ENCODE measurements around the gene ATL2.
"Not testable (repeated sequence)": the region's sequence is repeated elsewhere in the genome, so short reads cannot be mapped to it uniquely, and the experiment has no call there.

The ATL2 gene

GRCh38 chr2:38360177-38360576 is 16.9 kb downstream of the ATL2 start:
- H3K27me3 ChIP-seq (ENCODE audit: control insufficient read depth, insufficient read depth, low read length), result no peaks in the 10 kb centered on the region
- H3K9me3 ChIP-seq (ENCODE audit: control insufficient read depth, insufficient read depth, low read length), result no peaks in the 10 kb centered on the region
- H3K9ac ChIP-seq (ENCODE audit: low read depth, low read length), result no peak overlapping the region
- H3K36me3 ChIP-seq (ENCODE audit: control insufficient read depth, insufficient read depth, low read length), result no peaks in the 10 kb centered on the region
- no peaks in the 10 kb centered on the region for H3K4me1 ChIP-seq (ENCODE audit: control insufficient read depth, insufficient read depth, low read length)
- no peak overlapping the region for H3K4me3 ChIP-seq (ENCODE audit: low read depth, low read length)

DNA sequence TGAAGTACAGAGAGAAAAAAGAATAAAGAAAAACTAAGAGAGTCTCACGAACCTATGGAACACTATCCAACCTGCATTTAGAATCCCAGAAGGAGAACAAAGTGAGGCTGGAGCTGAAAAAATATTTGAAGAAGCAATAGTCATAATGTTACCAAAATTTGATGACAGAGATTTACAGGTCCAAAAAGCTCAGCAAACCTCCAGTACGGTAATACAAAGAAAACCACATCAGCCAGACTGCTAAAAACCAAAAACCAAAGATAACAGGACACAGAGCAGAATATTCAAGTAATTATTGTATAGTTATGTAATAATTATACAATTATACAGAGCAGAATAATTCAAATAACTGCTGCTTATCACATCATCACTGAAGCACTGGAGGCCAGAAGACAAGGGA is 23.7 kb downstream of the ATL2 start:
- Histone ChIP-seq H3K9ac (ENCODE audit: low read depth, low read length) (no peak overlapping the region), H3K4me1 (ENCODE audit: control insufficient read depth, insufficient read depth, low read length) (no peaks in the 10 kb centered on the region), H3K4me3 (ENCODE audit: low read depth, low read length) (no peak overlapping the region), H3K27me3 (ENCODE audit: control insufficient read depth, insufficient read depth, low read length) (no peaks in the 10 kb centered on the region), H3K36me3 (ENCODE audit: control insufficient read depth, insufficient read depth, low read length) (no peaks in the 10 kb centered on the region), H3K9me3 (ENCODE audit: control insufficient read depth, insufficient read depth, low read length) (no peaks in the 10 kb centered on the region)

DNA sequence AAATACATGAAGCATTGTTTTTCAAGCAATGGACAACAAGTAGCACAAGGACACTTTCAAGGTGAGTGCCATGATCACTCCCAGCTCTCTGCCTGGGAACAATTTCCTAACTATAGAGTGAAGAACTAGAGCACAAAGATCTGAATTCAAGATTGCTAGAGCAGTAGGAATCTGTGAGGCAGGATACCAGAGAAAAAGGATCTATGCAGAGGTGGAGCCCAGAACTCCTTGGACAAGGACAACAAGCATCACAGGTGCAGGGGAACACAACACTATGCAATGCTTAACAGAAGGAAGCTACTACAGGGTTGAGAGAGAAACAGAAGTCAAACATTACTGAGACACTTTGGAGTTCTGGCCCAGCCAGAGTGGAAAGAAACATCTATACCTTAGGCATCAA is 24.7 kb downstream of the ATL2 start:
- Histone ChIP-seq H3K27me3 (ENCODE audit: control insufficient read depth, insufficient read depth, low read length) (no peaks in the 10 kb centered on the region), H3K36me3 (ENCODE audit: control insufficient read depth, insufficient read depth, low read length) (no peaks in the 10 kb centered on the region), H3K4me1 (ENCODE audit: control insufficient read depth, insufficient read depth, low read length) (no peaks in the 10 kb centered on the region)

GRCh38 chr2:38345323-38346038 is 31.6 kb downstream of the ATL2 start:
- H3K36me3 ChIP-seq (ENCODE audit: control insufficient read depth, insufficient read depth, low read length), result peaks cover 9% of the 10 kb centered on the region

More for the DNA sequence above, 24.7 kb downstream of the ATL2 start:
- Histone ChIP-seq H3K4me3 (ENCODE audit: low read depth, low read length) (no peak overlapping the region), H3K9ac (ENCODE audit: low read depth, low read length) (no peak overlapping the region), H3K9me3 (ENCODE audit: control insufficient read depth, insufficient read depth, low read length) (no peaks in the 10 kb centered on the region)

DNA sequence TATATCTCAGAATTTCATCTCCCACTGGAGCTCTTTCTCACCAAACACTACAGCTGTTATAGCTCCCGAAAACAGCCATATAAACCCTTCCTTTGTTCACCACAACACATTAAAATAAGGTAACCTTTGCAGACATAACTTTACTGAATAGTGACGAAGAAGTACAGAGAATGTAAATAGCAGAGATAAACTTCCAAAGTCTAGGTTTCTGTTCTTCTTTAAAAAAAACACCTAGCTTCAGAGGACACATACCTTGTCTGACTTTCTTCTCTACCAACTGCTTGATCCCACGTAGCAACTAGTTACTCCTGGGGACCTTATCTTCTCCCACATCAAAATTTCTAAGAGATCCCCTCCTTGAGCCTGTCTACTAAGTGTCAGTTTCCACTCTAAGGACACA is 32.3 kb downstream of the ATL2 start:
- Histone ChIP-seq H3K9me3 (ENCODE audit: control insufficient read depth, insufficient read depth, low read length) (no peaks in the 10 kb centered on the region), H3K9ac (ENCODE audit: low read depth, low read length) (no peak overlapping the region), H3K36me3 (ENCODE audit: control insufficient read depth, insufficient read depth, low read length) (peaks cover 9% of the 10 kb centered on the region), H3K4me3 (ENCODE audit: low read depth, low read length) (no peak overlapping the region), H3K27me3 (ENCODE audit: control insufficient read depth, insufficient read depth, low read length) (no peaks in the 10 kb centered on the region), H3K4me1 (ENCODE audit: control insufficient read depth, insufficient read depth, low read length) (no peaks in the 10 kb centered on the region)

More at GRCh38 chr2:38345323-38346038, 31.6 kb downstream of the ATL2 start:
- H3K9me3 ChIP-seq (ENCODE audit: control insufficient read depth, insufficient read depth, low read length), result no peaks in the 10 kb centered on the region
- no peak overlapping the region for H3K4me3 ChIP-seq (ENCODE audit: low read depth, low read length)
- H3K4me1 ChIP-seq (ENCODE audit: control insufficient read depth, insufficient read depth, low read length), result no peaks in the 10 kb centered on the region
- no peak overlapping the region for H3K9ac ChIP-seq (ENCODE audit: low read depth, low read length)
- no peaks in the 10 kb centered on the region for H3K27me3 ChIP-seq (ENCODE audit: control insufficient read depth, insufficient read depth, low read length)

- no peaks in the 10 kb centered on the region for H3K9me3 ChIP-seq (ENCODE audit: control insufficient read depth, insufficient read depth, low read length)
- H3K4me3 ChIP-seq (ENCODE audit: low read depth, low read length), result no peak overlapping the region
- no peaks in the 10 kb centered on the region for H3K27me3 ChIP-seq (ENCODE audit: control insufficient read depth, insufficient read depth, low read length)
- peaks cover 13% of the 10 kb centered on the region for H3K36me3 ChIP-seq (ENCODE audit: control insufficient read depth, insufficient read depth, low read length)
- no peak overlapping the region for H3K9ac ChIP-seq (ENCODE audit: low read depth, low read length)
- no peaks in the 10 kb centered on the region for H3K4me1 ChIP-seq (ENCODE audit: control insufficient read depth, insufficient read depth, low read length)
These were observed 33.9 kb downstream of the ATL2 start for GRCh38 chr2:38343212-38343611.

DNA sequence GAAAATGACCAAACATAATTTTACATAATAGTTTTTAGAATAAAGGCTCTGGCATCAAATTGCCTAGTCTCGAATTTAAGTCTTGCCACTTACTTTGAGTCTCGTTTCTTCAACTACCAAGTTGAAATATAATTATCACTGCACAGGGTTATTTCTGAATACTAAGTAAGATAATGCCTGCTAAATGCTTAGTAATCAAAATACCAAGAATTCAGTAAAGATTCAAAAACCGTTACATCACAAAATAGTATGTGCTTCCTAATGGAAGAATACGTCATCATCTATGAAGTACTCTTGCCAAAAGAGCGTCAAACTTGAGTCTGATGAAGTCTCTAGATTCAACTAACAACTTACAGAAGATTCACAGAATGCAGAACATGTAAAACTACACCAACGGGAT is 40.5 kb downstream of the ATL2 start:
- peaks cover 5% of the 10 kb centered on the region for H3K36me3 ChIP-seq (ENCODE audit: control insufficient read depth, insufficient read depth, low read length)
- no peak overlapping the region for H3K4me3 ChIP-seq (ENCODE audit: low read depth, low read length)
- no peaks in the 10 kb centered on the region for H3K4me1 ChIP-seq (ENCODE audit: control insufficient read depth, insufficient read depth, low read length)
- H3K9me3 ChIP-seq (ENCODE audit: control insufficient read depth, insufficient read depth, low read length), result no peaks in the 10 kb centered on the region
- no peak overlapping the region for H3K9ac ChIP-seq (ENCODE audit: low read depth, low read length)
- no peaks in the 10 kb centered on the region for H3K27me3 ChIP-seq (ENCODE audit: control insufficient read depth, insufficient read depth, low read length)

- no peaks in the 10 kb centered on the region for H3K36me3 ChIP-seq (ENCODE audit: control insufficient read depth, insufficient read depth, low read length)
- no peaks in the 10 kb centered on the region for H3K4me1 ChIP-seq (ENCODE audit: control insufficient read depth, insufficient read depth, low read length)
- no peaks in the 10 kb centered on the region for H3K9me3 ChIP-seq (ENCODE audit: control insufficient read depth, insufficient read depth, low read length)
- H3K4me3 ChIP-seq (ENCODE audit: low read depth, low read length), result no peak overlapping the region
- no peaks in the 10 kb centered on the region for H3K27me3 ChIP-seq (ENCODE audit: control insufficient read depth, insufficient read depth, low read length)
- no peak overlapping the region for H3K9ac ChIP-seq (ENCODE audit: low read depth, low read length)
These were observed 46.3 kb downstream of the ATL2 start for GRCh38 chr2:38330754-38331153.

DNA sequence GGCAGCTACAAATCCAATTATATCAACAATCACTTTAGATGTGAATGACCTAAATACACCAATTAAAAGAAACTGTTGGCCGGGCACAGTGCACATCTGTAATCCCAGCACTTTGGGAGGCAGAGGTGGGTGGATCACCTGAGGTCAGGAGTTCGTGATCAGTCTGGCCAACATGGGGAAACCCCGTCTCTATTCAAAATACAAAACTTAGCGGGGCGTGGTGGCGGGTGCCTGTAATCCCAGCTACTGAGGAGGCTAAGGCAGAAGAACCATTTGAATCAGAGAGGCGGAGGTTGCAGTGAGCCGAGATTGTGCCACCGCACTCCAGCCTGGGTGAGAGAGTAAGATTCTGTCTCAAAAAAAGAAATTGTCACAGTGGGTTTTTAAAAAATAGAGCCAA is 49.5 kb downstream of the ATL2 start:
- Histone ChIP-seq H3K27me3 (ENCODE audit: control insufficient read depth, insufficient read depth, low read length) (no peaks in the 10 kb centered on the region), H3K9ac (ENCODE audit: low read depth, low read length) (no peak overlapping the region), H3K36me3 (ENCODE audit: control insufficient read depth, insufficient read depth, low read length) (no peaks in the 10 kb centered on the region), H3K4me1 (ENCODE audit: control insufficient read depth, insufficient read depth, low read length) (no peaks in the 10 kb centered on the region), H3K4me3 (ENCODE audit: low read depth, low read length) (no peak overlapping the region), H3K9me3 (ENCODE audit: control insufficient read depth, insufficient read depth, low read length) (no peaks in the 10 kb centered on the region)

- Histone ChIP-seq H3K4me3 (ENCODE audit: low read depth, low read length) (no peak overlapping the region), H3K4me1 (ENCODE audit: control insufficient read depth, insufficient read depth, low read length) (no peaks in the 10 kb centered on the region), H3K27me3 (ENCODE audit: control insufficient read depth, insufficient read depth, low read length) (no peaks in the 10 kb centered on the region), H3K9me3 (ENCODE audit: control insufficient read depth, insufficient read depth, low read length) (no peaks in the 10 kb centered on the region), H3K36me3 (ENCODE audit: control insufficient read depth, insufficient read depth, low read length) (no peaks in the 10 kb centered on the region), H3K9ac (ENCODE audit: low read depth, low read length) (no peak overlapping the region)
These were observed 53.5 kb downstream of the ATL2 start for GRCh38 chr2:38323623-38324022.

DNA sequence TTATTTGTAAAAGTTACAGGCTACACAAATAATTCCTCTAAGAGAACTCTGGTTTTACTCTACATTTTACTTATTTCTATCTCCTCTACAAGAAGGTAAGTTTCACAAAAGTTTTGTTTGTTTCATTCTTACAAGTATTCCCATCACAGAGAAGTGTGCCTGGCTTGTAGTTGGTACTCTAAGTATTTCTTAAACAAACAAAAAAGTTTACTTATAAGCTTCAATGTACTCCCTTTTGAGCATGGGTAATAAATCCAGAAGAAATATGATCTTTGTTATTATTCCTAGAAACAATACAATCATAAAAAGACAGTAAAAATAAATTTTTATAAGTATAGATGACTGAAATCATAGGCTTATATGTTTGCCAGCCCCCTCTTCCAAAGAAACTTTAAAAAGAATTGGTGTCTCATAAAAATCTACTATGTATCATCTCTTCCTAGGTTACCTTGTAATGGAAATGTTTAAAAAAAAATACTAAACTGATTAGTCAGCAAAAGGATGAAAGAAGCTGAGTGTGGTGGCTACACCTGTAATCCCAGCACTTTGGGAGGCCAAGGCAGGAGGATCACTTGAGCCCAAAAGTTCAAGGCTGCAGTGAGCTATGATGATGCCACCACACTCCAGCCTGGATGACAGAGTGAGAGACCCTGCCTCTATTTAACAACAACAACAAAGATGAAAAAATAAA is 54.7 kb downstream of the ATL2 start:
- H3K9ac ChIP-seq (ENCODE audit: low read depth, low read length), result no peak overlapping the region
- H3K4me3 ChIP-seq (ENCODE audit: low read depth, low read length), result no peak overlapping the region
- no peaks in the 10 kb centered on the region for H3K36me3 ChIP-seq (ENCODE audit: control insufficient read depth, insufficient read depth, low read length)
- H3K27me3 ChIP-seq (ENCODE audit: control insufficient read depth, insufficient read depth, low read length), result no peaks in the 10 kb centered on the region
- H3K9me3 ChIP-seq (ENCODE audit: control insufficient read depth, insufficient read depth, low read length), result no peaks in the 10 kb centered on the region
- H3K4me1 ChIP-seq (ENCODE audit: control insufficient read depth, insufficient read depth, low read length), result no peaks in the 10 kb centered on the region

DNA sequence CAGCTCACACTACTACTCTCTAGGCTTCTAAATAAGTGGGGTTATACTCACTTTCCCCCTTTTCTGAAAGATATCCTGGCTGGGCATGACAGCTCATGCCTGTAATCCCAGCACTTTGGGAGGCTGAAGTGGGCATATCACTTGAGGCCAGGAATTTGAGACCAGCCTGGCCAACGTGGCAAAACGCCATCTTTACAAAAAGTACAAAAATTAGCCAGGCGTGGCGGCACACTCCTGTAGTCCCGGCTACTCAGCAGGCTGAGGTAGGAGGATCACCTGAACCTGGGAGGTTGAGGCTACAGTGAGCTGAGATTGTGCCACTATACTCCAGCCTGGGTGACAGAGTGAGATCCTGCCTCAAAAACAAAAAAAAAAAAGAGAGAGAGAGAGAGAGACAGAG is 57.8 kb downstream of the ATL2 start:
- H3K4me1 ChIP-seq (ENCODE audit: control insufficient read depth, insufficient read depth, low read length); H3K9me3 ChIP-seq (ENCODE audit: control insufficient read depth, insufficient read depth, low read length); H3K36me3 ChIP-seq (ENCODE audit: control insufficient read depth, insufficient read depth, low read length); H3K27me3 ChIP-seq (ENCODE audit: control insufficient read depth, insufficient read depth, low read length); H3K9ac ChIP-seq (ENCODE audit: low read depth, low read length); H3K4me3 ChIP-seq (ENCODE audit: low read depth, low read length): not testable (repeated sequence)

Measured in iPS-15b (cell line).